C4-2B (cell line): ENCODE measurements around the gene RRP36.

Experiments
- ZFX ChIP-seq: fragments of 450-650 bp; IDR thresholded peaks from 2 replicates; pipeline ENCODE4 v1.6.1; 2017
- TF ChIP-seq, protein P1 (sequence below): fragments of 450-650 bp; conservative IDR thresholded peaks from 2 replicates; pipeline ENCODE4 v1.5.1; 2017; ENCODE audit warnings: mild to moderate bottlenecking

DNA sequence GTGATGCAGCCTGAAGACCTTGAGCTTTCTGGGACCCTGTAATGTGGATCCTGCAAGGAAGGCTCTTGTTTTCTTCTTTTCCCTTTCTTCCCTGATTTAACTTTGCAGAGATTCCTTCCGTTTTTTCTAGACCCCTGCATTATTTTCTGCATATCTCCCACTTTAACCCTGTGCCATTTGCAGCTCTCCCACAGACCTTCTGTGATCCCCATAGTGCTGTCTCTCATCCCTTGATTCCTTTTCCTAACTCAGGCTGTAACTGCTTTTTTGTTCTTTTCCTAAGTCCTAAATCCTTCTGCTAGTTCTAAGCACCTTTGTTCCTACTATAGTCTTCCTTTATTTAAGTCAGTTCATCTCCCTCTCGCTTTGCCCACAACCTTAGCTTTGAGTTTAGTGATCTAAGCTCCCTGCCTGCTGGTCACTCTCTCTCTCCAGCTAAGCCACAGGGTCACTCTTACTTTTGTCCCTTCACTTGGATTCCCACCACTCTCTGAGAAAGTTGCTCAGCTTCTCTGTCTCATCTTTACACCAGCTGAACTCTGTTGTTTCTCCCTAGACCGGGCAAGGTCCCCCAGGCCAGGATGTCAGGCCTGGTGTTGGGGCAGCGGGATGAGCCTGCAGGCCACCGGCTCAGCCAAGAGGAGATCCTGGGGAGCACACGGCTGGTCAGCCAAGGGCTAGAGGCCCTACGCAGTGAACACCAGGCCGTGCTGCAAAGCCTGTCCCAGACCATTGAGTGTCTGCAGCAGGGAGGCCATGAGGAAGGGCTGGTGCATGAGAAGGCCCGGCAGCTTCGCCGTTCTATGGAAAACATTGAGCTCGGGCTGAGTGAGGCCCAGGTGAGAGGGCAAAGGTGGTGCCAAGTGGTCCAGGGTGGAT, 39.6 kb downstream of the RRP36 start:
- TF ChIP-seq, protein P1, sequence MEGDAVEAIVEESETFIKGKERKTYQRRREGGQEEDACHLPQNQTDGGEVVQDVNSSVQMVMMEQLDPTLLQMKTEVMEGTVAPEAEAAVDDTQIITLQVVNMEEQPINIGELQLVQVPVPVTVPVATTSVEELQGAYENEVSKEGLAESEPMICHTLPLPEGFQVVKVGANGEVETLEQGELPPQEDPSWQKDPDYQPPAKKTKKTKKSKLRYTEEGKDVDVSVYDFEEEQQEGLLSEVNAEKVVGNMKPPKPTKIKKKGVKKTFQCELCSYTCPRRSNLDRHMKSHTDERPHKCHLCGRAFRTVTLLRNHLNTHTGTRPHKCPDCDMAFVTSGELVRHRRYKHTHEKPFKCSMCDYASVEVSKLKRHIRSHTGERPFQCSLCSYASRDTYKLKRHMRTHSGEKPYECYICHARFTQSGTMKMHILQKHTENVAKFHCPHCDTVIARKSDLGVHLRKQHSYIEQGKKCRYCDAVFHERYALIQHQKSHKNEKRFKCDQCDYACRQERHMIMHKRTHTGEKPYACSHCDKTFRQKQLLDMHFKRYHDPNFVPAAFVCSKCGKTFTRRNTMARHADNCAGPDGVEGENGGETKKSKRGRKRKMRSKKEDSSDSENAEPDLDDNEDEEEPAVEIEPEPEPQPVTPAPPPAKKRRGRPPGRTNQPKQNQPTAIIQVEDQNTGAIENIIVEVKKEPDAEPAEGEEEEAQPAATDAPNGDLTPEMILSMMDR: no peak
- no peak for TF ChIP-seq ZFX
